ENCODE results near the gene F2RL3.
A peak's percentile ranks its signal among the peaks of the same experiment; 100 is the strongest.
"Not testable (repeated sequence)": the region's sequence is repeated elsewhere in the genome, so short reads cannot be mapped to it uniquely, and the experiment has no call there.

Gene F2RL3

DNA sequence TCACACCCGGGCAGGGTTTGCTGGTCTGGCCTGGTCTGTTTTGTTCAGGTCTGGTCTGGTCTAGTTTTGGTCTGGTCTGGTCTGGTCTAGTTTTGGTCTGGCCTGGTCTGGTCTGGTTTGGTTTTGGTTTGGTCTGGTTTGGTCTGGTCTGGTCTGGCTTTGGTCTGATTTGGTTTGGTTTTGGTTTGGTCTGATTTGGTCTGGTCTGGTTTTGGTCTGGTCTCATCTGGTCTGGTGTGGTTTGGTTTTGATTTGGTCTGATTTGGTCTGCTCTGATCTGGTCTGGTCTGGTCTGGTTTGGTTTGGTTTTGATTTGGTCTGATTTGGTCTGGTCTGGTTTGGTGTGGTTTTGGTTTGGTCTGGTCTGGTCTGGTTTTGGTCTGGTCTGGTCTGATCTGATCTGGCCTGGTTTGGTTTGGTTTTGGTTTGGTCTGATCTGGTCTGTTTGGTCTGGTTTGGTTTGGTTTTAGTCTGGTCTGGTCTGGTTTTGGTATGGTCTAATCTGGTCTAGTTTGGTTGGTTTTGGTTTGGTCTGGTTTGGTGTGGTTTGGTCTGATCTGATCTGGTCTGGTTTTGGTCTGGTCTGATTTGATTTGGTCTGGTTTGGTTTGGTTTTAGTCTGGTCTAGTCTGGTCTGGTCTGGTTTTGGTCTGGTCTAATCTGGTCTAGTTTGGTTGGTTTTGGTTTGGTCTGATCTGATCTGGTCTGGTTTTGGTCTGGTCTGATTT, 14.4 kb upstream of the F2RL3 start:
- H3K27ac ChIP-seq: peak overlapping the region; percentile 27; the same call in 1 of the 2 replicates

DNA sequence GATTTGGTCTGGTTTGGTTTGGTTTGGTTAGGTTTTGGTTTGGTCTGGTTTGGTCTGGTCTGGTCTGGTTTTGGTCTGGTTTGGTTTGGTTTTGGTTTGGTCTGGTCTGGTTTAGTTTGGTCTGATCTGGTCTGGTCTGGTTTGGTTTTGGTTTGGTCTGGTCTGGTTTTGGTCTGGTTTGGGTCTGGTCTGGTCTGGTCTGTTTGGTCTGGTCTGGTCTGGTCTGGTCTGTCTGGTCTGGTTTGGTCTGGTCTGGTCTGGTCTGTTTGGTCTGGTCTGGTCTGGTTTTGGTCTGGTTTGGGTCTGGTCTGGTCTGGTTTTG, 13.9 kb upstream of the F2RL3 start:
- H3K27ac ChIP-seq: not testable (repeated sequence)

More for the DNA sequence above, 14.4 kb upstream of the F2RL3 start:
- TF ChIP-seq, protein P1, sequence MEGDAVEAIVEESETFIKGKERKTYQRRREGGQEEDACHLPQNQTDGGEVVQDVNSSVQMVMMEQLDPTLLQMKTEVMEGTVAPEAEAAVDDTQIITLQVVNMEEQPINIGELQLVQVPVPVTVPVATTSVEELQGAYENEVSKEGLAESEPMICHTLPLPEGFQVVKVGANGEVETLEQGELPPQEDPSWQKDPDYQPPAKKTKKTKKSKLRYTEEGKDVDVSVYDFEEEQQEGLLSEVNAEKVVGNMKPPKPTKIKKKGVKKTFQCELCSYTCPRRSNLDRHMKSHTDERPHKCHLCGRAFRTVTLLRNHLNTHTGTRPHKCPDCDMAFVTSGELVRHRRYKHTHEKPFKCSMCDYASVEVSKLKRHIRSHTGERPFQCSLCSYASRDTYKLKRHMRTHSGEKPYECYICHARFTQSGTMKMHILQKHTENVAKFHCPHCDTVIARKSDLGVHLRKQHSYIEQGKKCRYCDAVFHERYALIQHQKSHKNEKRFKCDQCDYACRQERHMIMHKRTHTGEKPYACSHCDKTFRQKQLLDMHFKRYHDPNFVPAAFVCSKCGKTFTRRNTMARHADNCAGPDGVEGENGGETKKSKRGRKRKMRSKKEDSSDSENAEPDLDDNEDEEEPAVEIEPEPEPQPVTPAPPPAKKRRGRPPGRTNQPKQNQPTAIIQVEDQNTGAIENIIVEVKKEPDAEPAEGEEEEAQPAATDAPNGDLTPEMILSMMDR (IDR thresholded peaks at IDR 0.05): no peak
- no peak for TF ChIP-seq ZFX (IDR thresholded peaks at IDR 0.05; ENCODE audit: borderline replicate concordance)

- TF ChIP-seq ZFX (IDR thresholded peaks at IDR 0.05; ENCODE audit: borderline replicate concordance): no peak
- TF ChIP-seq, protein P1 (IDR thresholded peaks at IDR 0.05): no peak
- H3K27ac ChIP-seq: no peak overlapping the region
These were observed 12.9 kb upstream of the F2RL3 start for GRCh38 chr19:16875584-16876555.

DNA sequence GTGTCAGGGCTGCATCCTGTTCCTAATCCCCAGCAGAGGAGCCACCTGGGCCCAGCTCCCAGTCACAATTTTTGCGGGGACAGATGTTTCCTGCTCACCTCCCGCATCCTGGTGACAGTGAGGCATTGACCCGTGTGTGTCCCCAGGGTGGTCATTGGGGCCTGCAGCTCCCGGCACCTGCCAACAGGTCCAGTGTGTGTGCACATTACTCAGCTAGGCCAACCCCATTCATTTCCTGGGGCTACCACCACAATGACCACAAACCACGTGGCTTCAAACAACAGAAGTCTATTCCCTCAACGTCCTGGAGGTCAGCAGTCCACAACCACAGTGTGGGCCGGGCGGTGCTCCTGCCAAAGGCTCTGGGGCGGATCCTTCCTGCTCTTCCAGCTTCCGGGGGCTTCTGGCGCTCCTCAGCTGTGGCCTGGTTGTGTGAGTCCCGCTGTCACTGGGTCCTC, 11.9 kb upstream of the F2RL3 start:
- TF ChIP-seq ZFX (IDR thresholded peaks at IDR 0.05; ENCODE audit: borderline replicate concordance): no peak
- TF ChIP-seq, protein P1 (IDR thresholded peaks at IDR 0.05): no peak

GRCh38 chr19:16877581-16877980, 11.2 kb upstream of the F2RL3 start:
- H3K27ac ChIP-seq: no peak overlapping the region
- no peak for TF ChIP-seq ZFX (IDR thresholded peaks at IDR 0.05; ENCODE audit: borderline replicate concordance)
- TF ChIP-seq, protein P1 (IDR thresholded peaks at IDR 0.05): no peak

More for the DNA sequence above, 11.9 kb upstream of the F2RL3 start:
- no peak overlapping the region for H3K27ac ChIP-seq

GRCh38 chr19:16878181-16878965, 10.4 kb upstream of the F2RL3 start:
- TF ChIP-seq ZFX (IDR thresholded peaks at IDR 0.05; ENCODE audit: borderline replicate concordance): no peak
- TF ChIP-seq, protein P1 (IDR thresholded peaks at IDR 0.05): no peak
- H3K27ac ChIP-seq: no peak overlapping the region

DNA sequence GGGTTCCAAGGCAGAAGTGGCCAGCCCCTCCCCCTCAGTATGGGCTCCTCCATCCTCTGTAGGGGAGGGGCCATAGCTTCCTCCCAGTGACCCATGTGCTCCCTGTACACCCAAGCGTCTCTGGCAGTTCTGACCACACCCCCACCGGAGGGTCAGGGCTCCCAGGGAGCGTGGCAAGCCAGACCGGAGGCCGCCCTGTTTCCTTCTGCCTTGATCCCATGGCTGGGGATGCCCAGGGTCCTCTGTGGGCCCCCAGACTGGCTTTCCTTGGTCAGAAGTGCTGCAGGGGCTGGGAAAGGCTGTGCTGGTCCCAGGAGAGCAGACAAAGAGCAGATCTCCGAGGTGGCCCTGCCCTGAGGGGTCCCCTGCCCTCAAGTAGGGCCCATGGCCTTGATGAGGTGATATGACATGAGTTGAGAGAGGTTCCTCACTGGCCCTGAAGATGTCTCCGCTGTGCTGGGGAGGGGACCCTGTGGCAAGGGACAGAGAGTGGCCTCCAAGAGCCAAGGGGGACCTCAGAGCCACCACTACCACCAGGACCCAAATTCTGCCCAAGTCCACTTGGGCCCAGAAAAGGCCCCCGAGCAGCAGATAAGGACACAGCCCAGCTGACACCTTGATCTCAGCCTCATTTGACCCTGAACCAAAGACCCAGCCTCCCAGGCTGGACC, 7.8 kb upstream of the F2RL3 start:
- H3K27ac ChIP-seq: no peak overlapping the region
- TF ChIP-seq, protein P1 (IDR thresholded peaks at IDR 0.05): no peak
- TF ChIP-seq ZFX (IDR thresholded peaks at IDR 0.05; ENCODE audit: borderline replicate concordance): no peak

All from 22Rv1 (cell line).